ENCODE results near the gene GRHL3.

GRHL3 gene

DNA sequence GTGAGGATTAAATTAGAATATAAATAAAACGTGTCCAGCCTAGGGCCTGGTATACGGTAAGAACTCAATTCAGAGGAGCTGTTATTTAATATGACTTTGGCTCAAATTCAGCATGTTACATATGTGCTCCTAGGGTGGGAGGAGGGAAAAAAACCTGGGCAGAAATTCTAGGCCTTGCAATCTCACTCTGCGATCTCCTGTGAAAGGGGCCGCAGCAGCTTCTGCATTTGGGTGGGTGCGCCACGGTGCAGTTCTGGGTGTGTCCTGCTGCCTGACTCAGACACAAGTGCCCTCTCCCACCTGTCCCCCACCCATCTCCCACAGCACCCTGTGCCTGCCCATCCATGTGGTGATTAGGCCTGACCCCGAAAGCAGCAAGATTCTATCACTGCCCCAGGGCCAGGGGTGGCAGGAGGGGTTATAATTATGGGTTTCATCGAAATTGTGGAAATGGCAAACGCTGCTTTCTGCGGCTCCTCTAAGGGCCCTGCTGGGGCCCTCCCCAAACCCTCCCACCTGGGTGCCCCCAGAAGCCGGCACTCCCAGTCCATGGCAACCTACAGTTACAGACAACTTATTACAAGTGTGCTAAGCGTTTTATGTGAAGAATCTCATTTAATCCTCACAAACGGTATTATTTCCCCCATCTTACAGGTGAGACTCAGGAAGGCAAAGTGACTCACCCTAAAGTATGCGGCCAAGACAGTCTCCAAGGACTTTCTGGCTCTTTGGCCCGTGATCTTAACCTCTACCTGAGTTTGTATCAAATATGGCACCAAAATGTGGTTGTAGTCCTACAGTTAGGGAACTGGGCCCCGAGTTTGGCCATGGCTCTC, 25.5 kb upstream of the GRHL3 start:
- no peak for DNase-seq

DNA sequence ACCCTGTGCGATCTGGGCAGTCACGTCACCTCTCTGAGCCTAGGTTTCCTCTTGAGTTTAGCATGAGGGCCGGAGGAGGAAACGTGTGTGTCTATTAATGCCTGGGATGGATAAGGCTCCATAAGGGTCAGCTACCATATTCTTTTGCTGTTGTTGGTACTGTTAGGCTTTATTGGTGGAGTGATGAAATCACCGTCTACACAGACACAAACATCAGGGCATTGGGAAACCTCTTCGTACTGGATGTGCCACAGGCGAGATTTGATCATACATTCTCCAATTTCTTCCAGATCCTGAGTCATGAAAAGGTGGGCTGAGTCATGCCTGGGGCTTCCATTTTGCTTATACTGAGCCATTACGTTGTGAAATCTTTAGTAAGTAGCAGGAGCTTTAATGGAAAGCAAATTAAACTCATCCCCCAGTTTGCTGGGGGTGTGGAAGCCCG, 24.9 kb upstream of the GRHL3 start:
- no peak for DNase-seq

DNA sequence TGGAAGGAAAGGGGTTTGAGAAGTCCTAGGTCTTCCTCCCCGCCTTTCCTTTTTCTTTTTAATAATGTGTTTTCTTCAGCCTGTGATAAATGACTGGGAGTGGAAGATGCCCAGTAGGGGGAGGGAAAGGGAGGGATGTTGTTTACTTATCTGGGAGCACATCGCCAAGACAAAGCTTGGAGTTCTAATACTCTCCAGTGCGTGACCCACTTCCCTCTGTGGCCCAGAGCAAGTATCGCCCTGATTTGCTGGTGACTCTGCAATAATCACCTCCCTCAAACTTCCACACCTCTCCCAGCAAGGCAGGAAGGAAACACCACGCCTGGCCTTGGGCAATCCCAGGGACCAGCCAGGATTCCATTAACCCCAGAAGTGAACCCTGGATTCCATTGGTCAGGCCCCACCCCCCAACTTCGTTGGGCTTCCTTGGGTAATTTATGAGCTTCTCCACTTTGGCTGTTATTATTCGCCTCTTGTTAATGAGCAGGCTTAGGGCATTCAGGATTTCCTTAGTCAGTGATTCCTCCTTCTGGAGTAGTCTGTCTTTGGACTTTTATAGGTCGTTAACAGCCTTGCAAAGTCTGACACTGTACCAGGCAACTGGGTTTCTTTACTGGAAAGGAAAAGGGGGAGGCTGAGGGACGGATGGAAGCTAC, 24.3 kb upstream of the GRHL3 start:
- no peak for DNase-seq

DNA sequence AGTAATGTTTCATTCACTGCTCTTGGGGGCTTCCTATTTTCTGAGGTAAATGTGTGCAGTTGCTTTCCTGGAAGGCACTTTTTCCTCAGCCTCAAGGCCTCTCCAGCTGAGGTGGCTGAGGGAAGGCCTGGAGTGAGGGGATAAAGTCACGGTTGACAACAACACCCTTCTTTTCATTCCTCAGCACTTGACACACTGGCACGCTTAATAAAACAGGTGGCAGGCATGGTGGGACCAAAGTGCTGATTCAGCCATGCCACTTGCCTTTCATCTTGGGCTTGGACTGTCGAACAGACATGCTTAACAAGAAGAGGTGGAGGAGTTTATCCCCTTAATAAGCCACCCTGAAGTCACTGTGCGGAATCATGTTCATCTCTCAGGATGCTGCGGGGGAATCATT, 23.6 kb upstream of the GRHL3 start:
- no peak for DNase-seq

DNA sequence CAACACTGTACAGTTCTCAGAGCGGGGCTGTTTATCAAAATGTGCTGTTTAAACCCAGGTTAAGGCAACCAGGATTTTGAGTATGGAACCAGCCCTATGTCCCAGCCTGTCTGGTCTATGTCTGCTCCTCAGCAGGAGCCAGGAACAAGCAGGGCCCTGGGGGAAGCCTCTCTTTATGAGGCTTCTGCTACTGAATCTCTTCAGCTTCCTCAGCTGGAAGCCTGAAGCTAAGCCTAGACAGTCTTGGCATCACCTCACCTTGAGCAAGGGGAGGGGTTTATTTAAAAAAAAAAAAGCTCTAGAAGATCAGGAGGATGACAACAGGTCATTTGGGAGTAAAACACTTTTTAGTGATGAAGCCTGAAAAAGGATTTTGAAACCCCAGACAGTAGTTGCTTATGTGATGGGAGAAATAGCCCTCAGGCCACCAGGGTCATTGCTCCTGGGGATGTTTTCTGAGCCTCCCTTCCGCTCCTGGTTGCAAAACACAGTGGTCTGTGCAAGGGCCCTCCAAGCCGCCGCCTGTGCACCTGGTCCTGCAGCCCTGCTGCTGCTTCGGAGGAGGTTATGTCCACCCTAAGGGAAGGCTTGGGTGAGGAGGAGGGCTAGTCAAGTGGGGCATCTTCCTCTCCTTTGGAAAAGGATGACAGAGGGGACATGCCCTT, 21.8 kb upstream of the GRHL3 start:
- DNase-seq, result no peak

DNA sequence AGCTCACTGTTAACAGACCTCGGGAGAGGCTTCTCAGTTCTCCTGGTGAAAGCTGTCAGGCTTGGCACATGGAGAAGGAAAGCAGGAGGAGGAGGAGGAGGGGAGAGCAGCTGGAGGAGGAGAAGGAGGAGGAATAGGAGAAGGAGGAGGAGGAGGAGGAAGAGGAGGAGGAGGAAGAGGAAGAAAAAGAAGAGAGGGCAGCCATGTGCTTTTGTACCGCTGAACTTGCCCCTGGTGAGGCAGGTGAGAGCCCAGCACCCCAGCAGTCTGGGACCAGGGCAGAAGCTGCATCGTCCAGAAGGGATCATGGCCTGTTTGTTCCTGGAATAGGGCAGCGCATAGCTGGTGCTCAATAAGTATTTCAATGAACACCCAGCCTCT, 21.3 kb upstream of the GRHL3 start:
- DNase-seq, result no peak

DNA sequence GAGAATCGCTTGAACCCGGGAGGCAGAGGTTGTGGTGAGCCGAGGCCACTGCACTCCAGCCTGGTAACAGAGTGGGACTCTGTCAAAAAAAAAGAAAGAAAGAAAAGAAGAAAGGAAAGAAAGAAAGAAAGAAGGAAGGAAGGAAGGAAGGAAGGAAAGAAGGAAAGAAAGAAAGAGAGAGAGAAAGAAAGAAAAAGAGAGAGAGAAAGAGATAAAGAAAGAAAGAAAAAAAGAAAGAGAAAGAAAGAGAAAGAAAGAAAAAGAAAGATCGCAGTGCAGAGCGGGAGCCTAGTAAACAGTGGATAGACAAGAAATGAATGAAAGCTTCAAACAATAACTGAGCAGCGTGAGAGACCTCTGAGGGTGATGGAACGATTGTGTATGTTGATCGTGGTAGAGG, 20.6 kb upstream of the GRHL3 start:
- no peak for DNase-seq

GRCh38 chr1:24299901-24300300, 19.3 kb upstream of the GRHL3 start:
- DNase-seq, result no peak

DNA sequence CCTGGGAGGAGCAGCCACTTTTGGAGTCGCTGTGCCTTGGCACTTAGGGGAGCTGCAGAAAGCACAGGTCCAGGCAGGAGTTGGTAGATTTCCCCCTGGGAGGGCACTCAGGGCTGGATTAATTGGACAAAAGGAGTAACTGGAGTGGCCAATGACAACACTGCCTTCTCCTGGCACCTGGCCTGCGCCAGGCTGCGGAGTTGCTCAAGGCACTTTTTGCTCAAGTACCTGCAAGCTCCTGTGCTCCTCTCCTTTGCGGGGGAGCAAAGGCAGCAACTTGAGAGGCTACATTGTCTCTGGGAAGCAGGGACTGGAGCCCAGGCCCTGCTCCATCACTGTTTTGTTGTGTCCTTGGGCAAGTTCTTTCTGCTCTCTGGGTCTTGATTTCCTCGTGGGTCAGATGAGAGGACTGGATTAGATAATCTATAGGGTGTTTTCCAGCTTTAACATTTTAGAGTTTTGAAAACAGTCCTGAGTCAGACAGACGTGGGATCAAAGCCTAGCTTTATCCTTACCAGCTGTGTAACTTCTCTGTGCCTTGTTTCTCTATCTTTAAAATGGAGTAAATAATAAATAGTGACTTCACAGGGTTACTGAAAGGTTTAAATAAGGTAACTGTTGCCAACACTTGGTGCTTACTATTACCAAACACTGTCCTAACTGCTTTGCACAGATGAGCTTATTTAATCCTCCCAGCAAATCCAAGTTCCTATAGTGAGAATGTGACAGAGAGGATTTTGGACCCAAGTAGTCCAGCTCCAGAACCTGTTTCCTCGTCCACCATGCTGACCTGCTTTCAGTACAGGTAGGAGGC, 18.0 kb upstream of the GRHL3 start:
- DNase-seq, result no peak

GRCh38 chr1:24301785-24302175, 17.4 kb upstream of the GRHL3 start:
- DNase-seq, result no peak

- DNase-seq, result no peak
These were observed 16.9 kb upstream of the GRHL3 start for GRCh38 chr1:24302209-24302611.

DNA sequence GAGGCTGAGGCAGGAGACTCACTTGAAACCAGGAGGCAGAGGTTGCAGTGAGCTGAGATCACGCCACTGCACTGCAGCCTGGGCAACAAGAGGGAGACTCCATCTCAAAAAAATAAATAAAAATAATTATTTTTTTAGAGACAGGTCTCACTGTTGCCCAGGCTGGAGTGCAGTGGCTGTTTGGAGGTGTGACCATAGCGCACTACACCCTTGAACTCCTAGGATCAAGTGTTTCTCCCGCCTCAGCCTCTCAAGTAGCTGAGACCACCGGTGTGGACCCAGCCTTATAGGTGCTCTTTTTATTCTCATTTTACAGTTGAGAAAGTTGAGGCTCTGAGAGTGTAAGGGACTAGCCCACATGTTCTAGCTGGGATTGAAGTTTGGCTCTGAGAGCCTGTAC, 15.6 kb upstream of the GRHL3 start:
- DNase-seq, result no peak

DNA sequence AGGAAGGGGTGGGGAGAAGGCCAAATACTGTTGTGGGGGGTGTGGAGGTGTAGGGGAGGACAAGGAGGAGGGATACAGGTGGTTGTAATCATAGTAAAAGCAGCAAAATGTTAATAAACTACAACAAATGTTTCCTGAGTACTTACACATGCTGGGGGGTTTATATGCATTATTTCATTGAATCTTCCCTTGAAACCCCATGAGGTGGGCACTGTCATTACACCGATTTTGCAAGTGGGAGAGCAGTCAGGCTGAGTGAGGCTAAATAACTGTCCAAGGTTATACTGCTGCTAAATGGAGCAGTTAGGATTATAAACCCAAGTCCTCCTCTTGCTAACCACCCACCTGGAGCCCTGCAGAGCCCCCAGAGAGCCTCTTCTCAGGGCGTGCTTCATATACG, 14.4 kb upstream of the GRHL3 start:
- DNase-seq, result no peak

- no peak for DNase-seq
These were observed 10.7 kb upstream of the GRHL3 start for GRCh38 chr1:24308365-24309015.

- no peak for DNase-seq
These were observed 9.2 kb upstream of the GRHL3 start for GRCh38 chr1:24309762-24310485.

DNA sequence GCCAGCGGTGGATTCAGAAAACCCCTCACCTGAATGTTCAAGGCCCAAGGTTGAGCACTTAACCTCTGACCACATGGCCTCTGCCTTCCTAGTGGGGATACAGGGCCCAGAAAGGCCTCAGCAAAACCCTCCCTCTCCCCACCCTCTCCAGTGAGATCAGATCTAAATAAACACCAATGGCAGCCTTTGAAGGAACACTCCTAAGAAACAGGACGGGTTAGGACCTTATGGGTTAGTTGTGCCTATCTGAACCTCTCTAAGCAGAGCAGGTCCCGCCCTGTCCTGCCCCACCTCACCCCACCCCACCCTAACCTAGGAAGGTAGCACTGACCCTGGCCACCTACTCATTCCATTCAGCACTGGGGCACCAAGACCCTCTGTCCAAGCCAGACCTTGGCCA, 7.9 kb upstream of the GRHL3 start:
- DNase-seq, result no peak

DNA sequence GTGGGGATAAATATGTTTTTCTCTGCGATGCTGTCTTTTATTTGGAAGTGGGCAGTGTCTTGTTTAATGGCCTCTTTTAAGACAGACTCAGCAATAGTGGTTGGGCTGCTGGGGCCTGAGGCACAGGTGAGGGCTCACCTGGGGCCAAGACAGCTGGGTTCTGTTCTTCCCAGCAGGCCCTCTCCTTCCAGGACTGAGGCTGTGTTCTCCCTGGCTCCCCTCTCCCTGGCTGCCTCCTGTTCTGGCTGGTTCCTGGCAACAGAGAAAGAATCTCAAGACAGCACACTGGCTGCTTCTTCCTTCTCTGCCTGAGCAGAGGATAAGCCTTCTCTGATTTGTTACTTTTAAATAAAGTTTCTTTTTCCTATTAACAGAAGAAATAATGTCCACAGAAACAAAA, 7.4 kb upstream of the GRHL3 start:
- DNase-seq, result no peak

DNA sequence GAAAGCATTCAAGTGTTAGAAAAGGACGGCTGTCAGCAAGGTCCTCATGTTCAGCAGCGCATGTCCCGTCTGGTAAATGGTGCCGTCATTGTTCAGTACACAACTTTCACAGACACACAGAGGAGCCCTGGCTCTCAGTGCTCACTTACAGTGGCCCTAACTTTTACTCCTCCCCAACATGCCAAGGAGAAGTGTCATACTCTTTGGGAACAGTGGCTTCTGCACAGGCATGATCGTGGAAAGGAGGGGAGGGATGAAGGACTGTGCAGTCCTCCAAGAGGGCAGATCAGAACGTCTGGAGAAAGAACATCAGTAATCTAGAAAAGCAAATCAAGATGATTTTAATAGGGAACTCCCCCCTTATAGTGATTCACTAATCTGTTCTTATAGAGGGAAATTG, 3.8 kb upstream of the GRHL3 start:
- no peak for DNase-seq

GRCh38 chr1:24316645-24317044, 2.5 kb upstream of the GRHL3 start:
- no peak for DNase-seq

DNA sequence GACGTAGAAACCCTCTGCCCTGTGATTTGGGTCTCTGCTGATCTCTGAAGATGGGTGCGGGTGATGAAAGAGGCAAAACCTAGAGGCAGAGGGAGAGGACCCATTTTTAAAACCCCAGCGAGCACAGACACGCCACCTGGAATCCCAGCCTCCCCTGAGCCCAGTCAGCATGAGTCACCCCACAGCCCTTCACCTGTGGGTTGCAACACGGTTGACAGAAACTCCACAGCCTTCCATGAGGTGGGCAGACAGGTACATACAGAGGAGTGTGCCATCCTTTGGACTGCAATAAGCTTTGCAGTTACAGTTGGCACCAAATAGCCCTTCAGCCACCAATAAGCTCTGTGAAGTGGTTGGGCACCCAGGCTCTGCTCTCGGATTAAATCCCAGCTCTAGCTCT, 2.1 kb upstream of the GRHL3 start:
- DNase-seq, result no peak

GRCh38 chr1:24317956-24318614, 1.1 kb upstream of the GRHL3 start:
- DNase-seq, result no peak

Measured in T-helper 9 cell (primary cell).